Fibroblast of skin of back (primary cell): ENCODE data around the gene GABRG2.

Experiments
- DNase-seq: peaks from one replicate; pipeline ENCODE4 v3.0.0-alpha.2; 2013

GABRG2 gene

GRCh38 chr5:162193012-162193411 is 125.4 kb downstream of the GABRG2 start:
- no peak for DNase-seq

DNA sequence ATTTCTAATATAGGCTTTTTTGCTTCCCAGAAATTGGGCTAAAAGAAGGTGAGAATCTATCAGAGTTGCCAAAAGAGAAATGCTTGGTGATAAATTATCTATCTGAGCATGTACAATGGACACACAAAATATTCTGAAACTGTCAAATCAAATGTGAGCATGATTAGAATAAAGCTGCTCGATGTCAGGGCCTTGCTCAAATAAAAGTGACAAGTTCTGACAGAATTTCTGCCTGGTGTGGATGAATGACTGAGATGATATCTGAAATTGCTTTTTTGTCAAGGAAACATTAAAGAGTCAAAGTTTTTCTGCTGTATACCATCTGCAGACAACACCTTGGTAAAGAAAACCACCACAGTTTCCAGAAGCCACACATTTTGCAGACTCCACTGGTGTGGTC is 128.8 kb downstream of the GABRG2 start:
- no peak for DNase-seq

- no peak for DNase-seq
These were observed 134.8 kb downstream of the GABRG2 start for GRCh38 chr5:162202285-162202880.
